Activated B cell treated with CpG ODN at 0.5 μM for 24 hours (primary cell): Measurements from ENCODE around the gene GJA3. TPM values are rescaled to one million over a fixed set of nuclear protein-coding genes. Genes with fewer than 3 reads are reported as not detected.

Experiments
- ATAC-seq: fragments of 200-7000 bp; cut with Tn5 transposase; one replicate; pipeline ENCODE4 v1.10.0; 2021; ENCODE audit warnings: low read depth, mild to moderate bottlenecking, moderate library complexity
- CTCF ChIA-PET: fragments of 350-600 bp; sonication (Branson Sonifier 250); formaldehyde crosslinking; loops from one replicate; lab custom pipeline; 2021; ENCODE audit warnings: antibody characterized with exemption; lab: Charles Lee
- POLR2A ChIA-PET: fragments of 350-600 bp; sonication (Branson Sonifier 250); formaldehyde crosslinking; loops from one replicate; lab custom pipeline; 2021; ENCODE audit warnings: antibody characterized with exemption; lab: Charles Lee
- DNase-seq: peaks from one replicate; pipeline ENCODE4 v3.0.0; 2022
- H3K27ac Mint-ChIP-seq: one replicate; pipeline ENCODE4 v1.8.0; 2020; ENCODE audit warnings: mixed read lengths
- H3K27me3 Mint-ChIP-seq: one replicate; pipeline ENCODE4 v1.8.0; 2021; ENCODE audit warnings: mixed read lengths
- H3K36me3 Mint-ChIP-seq: one replicate; pipeline ENCODE4 v1.8.0; 2021; ENCODE audit warnings: low read depth, mixed read lengths
- H3K4me1 Mint-ChIP-seq: one replicate; pipeline ENCODE4 v1.8.0; 2021; ENCODE audit warnings: mixed read lengths
- H3K4me3 Mint-ChIP-seq: one replicate; pipeline ENCODE4 v1.8.0; 2020; ENCODE audit warnings: mild to moderate bottlenecking, mixed read lengths
- H3K9me3 Mint-ChIP-seq: one replicate; pipeline ENCODE4 v1.8.0; 2020; ENCODE audit warnings: mixed read lengths
- CTCF ChIP-seq: fragments of 200-600 bp; IDR thresholded peaks from one replicate; pipeline ENCODE4 v1.8.0; 2022; ENCODE audit warnings: antibody characterized with exemption, mild to moderate bottlenecking
- intact Hi-C: fragments of 100-400 bp; cut with micrococcal nuclease; formaldehyde crosslinking; loops from one replicate; pipeline ENCODE4 v1.15.1; 2024
- total RNA-seq: library from RNA; stranded (reverse); gene quantifications from 2 replicates; pipeline ENCODE4 v1.2.3, GENCODE V29; 2022

GJA3 gene
- total RNA-seq, 1 donor from 2014 or later = 0.09 TPM

GRCh38 chr13:20177049-20177831, 16.4 kb upstream of the GJA3 start:
- Mint-ChIP-seq H3K36me3 (no peaks in the 10 kb centered on the region), H3K27me3 (peaks cover 75% of the 10 kb centered on the region), H3K27ac (no peak overlapping the region), H3K4me3 (no peak overlapping the region), H3K4me1 (peaks cover 17% of the 10 kb centered on the region), H3K9me3 (no peaks in the 10 kb centered on the region)
- intact Hi-C loops = no loop called here
- no peak for DNase-seq
- CTCF ChIA-PET = no interaction called here
- ATAC-seq = no peak
- no peak for TF ChIP-seq CTCF
- POLR2A ChIA-PET = no interaction called here

GRCh38 chr13:20175907-20176652, 15.2 kb upstream of the GJA3 start:
- no peaks in the 10 kb centered on the region for H3K36me3 Mint-ChIP-seq
- H3K4me1 Mint-ChIP-seq = peaks cover 15% of the 10 kb centered on the region
- ChIA-PET POLR2A (no interaction called here), CTCF (no interaction called here)
- DNase-seq (no peak), ATAC-seq (no peak)
- no peaks in the 10 kb centered on the region for H3K9me3 Mint-ChIP-seq
- no peak overlapping the region for H3K4me3 Mint-ChIP-seq
- TF ChIP-seq CTCF = no peak
- H3K27ac Mint-ChIP-seq = no peak overlapping the region
- intact Hi-C loops = no loop called here
- peaks cover 73% of the 10 kb centered on the region for H3K27me3 Mint-ChIP-seq

- POLR2A ChIA-PET = no interaction called here
- Mint-ChIP-seq H3K27ac (no peak overlapping the region), H3K36me3 (no peaks in the 10 kb centered on the region), H3K4me3 (no peak overlapping the region), H3K27me3 (peaks cover 72% of the 10 kb centered on the region), H3K9me3 (no peaks in the 10 kb centered on the region), H3K4me1 (peaks cover 15% of the 10 kb centered on the region)
- DNase-seq = no peak
- intact Hi-C loops = no loop called here
- no peak for TF ChIP-seq CTCF
- ATAC-seq = no peak
- CTCF ChIA-PET = no interaction called here
These were observed 14.5 kb upstream of the GJA3 start for GRCh38 chr13:20175406-20175794.

GRCh38 chr13:20174656-20175405, 14.0 kb upstream of the GJA3 start:
- peak; percentile 95 for ATAC-seq
- no peak overlapping the region for H3K4me3 Mint-ChIP-seq
- intact Hi-C loops = loop anchor here (1.0 kb wide), 1 partner anchor 14 kb away; the partner anchor contains the start of gene GJA3
- H3K27ac Mint-ChIP-seq = no peak overlapping the region
- ChIA-PET CTCF (no interaction called here), POLR2A (interaction anchor here (0.6 kb wide), 1 partner anchor 48 kb away, joined by 7 read pairs; no protein-coding TSS in a partner anchor)
- H3K27me3 Mint-ChIP-seq = peaks cover 74% of the 10 kb centered on the region
- peaks cover 15% of the 10 kb centered on the region for H3K4me1 Mint-ChIP-seq
- H3K9me3 Mint-ChIP-seq = no peaks in the 10 kb centered on the region
- peak; percentile 39 for DNase-seq
- no peaks in the 10 kb centered on the region for H3K36me3 Mint-ChIP-seq
- TF ChIP-seq CTCF = no peak
